Measurements from ENCODE around the gene AEN.

DNA sequence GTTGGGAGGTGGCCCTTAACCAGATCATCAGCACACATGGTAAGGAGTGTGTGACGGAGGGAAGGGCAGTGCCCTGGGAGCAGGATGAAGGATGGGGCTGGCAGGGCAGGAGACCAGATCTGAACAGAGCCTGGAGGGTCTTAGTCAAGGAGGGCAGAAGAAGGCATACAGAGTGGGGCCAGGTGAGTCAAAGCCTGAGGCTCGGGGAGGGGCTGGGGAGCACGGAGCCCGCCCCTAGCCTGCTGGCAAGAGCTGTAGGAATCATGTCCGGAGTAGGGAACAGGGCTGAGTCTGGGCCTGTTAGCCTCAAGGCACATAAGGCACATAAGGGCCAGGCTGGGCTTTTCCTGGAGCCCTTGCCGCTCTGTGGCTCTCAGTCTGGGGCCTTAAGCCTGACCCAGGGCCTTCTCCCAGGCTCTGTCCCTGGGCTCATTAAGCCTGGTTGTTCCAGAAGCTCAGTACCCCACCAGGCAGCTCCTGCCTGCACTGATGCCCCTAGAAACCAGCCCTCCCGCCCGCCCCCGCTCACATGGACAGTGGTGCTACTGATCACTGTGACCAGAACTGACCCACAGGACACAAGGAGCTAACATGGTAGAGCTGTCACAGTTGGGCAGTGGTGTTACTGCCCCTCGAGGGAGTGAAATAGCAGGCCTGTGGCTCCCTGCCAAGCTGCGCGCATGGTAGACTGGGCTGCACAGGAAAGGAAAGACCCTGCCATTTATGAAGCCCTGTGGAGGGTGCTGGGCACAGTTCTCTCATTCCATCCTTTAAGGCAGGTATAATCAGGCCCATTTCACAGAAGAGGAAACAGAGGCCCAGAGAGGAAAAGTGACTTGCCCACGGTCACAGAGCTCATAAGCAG is 32.3 kb downstream of the AEN start:
- TF ChIP-seq, protein P1, sequence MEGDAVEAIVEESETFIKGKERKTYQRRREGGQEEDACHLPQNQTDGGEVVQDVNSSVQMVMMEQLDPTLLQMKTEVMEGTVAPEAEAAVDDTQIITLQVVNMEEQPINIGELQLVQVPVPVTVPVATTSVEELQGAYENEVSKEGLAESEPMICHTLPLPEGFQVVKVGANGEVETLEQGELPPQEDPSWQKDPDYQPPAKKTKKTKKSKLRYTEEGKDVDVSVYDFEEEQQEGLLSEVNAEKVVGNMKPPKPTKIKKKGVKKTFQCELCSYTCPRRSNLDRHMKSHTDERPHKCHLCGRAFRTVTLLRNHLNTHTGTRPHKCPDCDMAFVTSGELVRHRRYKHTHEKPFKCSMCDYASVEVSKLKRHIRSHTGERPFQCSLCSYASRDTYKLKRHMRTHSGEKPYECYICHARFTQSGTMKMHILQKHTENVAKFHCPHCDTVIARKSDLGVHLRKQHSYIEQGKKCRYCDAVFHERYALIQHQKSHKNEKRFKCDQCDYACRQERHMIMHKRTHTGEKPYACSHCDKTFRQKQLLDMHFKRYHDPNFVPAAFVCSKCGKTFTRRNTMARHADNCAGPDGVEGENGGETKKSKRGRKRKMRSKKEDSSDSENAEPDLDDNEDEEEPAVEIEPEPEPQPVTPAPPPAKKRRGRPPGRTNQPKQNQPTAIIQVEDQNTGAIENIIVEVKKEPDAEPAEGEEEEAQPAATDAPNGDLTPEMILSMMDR (IDR thresholded peaks at IDR 0.05), result no peak
- TF ChIP-seq POLR2A (IDR thresholded peaks at IDR 0.05) (no peak), EP300 (IDR thresholded peaks at IDR 0.05) (no peak)
